ENCODE measurements around the gene INTS11.

GRCh38 chr1:1322952-1323351, 1.5 kb downstream of the INTS11 start:
- TF ChIP-seq EZH2 (IDR thresholded peaks at IDR 0.05; ENCODE audit: low read length) (no peak), CTCF (optimal IDR thresholded peaks at IDR 0.05 in 1 of 3, IDR thresholded peaks at IDR 0.05 in 1 of 3, conservative IDR thresholded peaks at IDR 0.05 in 1 of 3; ENCODE audit: extremely low read depth in 1 of 3, insufficient read depth in 2 of 3, low read length in 3 of 3) (no peak)
